TTC549 (cell line): ENCODE results near the gene CFAP20DC.

ENCODE experiments used
- FAIRE-seq: peaks from 2 replicates; lab custom pipeline; 2012; peaks lifted over from hg19 to GRCh38; lab: Jason Lieb, UNC

CFAP20DC gene

DNA sequence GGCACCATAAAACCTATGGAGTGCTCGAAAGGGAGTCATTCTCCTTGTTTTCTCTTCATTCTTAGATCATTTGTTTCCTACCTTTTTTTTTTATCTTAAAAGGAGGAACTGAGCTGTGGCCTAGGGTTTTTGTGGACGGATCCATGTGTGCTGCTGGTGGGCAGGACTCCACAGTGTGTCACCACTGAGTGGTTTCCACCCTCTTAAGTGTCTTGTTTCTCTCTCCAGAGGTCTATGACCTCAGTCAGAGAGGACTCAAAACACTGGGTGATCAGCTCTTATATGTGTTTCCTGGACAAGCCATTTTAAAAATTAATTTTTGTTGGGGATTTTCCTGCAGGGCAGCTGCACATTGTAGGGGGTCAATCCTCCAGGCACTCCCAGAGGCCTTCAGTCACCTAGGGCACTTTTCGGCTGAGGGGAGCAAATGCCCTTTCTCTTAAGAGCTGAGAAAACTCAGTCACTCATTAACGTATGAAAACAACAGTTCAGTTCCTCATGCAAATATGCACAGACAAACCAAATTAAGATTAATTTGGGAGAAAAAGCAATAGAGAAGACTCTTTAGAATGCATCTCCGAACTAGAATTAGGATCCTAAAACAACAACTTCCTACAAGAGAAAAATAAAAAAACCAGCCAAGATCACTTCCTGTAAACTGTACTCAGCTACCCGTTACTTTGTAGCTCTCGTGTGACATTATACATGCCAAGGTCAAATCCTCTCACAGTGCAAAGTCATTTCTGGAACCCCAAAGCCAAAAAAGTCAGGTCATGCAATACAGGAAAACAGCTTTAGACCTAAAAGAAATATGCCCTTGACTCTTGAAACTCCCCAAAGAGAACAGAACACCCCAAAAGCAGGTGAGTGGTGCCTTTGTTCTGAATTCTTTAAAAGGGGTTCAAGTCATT, 355.6 kb downstream of the CFAP20DC start:
- FAIRE-seq = no peak

DNA sequence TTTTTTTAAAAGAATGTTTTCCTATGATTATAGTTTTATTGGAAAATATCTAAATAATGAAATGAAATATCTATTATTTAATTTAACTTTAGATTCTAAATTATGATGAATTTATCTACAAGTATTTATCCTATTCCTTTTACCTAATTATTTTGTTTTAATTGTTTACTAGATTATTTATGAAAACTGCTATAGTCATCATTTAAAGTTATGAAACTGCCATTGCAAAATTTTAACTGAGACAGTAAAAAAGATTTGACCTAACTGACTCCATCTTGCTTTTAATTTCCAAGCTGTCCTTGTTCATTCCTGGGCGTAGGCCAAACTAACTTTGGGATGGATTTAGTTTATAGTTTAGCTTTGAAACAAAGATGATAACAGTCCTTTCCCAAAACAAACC, 357.3 kb downstream of the CFAP20DC start:
- FAIRE-seq = peak; percentile 32
